ENCODE measurements around the gene FYN.
A peak's percentile ranks its signal among the peaks of the same experiment; 100 is the strongest.

The FYN gene

DNA sequence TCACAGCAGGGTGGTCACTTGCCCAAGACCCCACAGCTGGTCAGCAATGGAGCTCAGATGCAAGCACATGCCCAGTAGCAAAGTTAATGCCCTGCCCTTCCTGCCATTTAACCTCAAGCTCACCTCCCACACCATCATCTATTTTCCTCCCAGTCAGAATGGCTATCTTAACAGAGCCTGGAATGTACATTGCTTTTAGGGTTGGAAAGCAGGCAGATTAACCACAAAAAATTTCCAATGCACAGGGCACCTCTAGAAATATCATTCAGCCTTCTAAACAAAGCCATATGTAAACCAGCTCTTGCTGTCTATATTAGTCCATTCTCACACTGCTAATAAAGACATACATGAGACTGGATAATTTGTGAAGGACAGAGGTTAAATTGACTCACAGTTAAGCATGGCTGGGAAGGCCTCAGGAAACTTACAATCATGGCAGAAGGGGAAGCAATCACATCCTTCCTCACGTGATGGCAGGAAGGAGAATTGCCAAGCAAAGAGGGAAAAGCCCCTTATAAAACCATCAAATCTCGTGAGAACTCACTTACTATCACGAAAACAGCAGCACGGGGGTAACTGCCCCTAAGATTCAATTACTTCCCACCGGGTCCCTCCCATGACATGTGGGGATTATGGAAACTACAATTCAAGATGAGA, 106.9 kb downstream of the FYN start:
- DNase-seq: no peak

DNA sequence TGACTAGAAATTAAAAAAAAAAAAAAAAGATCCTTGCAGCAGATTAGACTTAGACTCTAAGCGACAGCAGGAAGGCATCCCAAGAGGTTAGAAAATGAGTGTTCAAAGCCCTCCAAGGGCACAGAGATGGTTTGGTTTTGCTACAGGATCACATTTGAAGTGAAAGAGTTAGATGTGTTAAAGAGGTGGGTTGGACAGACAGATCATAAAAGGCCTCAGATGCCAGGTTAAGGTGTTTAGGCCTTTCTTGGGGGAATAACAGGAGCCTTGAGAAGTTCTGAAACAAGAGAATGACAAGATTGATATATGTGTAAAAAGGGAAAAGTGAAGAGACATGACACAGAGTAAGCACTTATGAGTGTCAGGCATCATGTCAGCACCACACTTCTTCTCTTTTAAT, 107.5 kb downstream of the FYN start:
- no peak for DNase-seq

DNA sequence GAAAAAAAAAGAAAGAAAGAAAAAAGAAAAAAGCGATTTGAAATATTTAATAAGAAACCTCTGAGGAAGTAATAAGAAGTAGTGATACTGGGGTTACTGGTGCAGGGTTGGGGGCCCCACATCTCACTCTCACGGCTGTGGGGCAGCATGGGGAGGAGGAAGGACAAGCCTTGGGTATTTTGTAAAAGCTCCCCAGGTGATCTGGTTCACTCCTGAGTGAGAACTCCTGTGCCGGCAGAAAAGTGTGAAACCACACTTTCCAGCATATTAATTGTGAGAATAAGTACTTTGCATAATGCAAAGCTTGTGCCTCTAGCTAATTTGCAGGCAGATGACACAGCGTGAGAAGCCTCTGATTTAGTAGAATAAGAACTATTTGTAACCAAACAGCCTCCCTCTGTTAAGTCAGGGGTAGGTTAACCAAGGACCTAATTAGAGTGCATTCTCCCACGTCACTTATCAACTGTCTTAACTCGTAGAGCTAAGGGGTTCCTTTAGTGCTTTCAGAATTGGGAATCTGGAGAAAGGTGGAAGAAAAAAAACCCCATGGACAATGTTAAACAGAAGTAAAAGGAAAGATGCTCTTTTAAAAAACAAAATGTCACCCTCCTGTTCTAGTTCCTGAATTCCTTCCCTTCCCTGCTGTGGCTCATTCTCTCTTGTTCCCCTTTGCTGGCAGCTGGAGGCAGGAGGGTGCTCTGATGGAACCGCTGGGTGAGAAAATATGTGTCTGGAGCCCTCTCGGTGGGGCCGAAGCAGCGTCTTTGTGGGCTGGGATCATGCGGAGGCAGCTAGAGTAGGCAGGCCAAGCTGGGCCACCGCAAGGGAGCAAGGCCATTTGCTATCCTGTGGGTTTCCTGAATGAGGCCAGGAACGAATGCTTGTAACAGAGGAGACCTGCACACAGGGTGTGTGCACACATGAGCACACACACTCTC, 108.7 kb downstream of the FYN start:
- peak; percentile 79 for DNase-seq

DNA sequence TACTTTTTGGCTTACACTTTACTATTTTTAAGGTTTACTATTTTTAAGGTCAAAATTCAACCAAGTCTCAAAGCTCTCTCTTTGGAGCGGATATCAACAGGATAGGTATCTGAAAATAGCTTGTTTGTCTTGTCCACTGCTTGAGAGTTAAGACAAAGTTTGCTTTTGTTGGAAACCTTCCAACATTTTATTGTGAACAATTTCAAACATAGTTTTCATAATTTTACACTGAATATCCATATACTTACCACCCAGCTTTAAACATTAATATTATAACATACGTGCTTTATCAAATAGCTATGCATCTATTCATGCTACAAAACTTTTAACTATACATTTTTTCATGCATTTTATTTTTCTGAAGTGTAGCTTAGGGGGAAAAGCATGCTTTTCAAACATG, 109.9 kb downstream of the FYN start:
- no peak for DNase-seq

DNA sequence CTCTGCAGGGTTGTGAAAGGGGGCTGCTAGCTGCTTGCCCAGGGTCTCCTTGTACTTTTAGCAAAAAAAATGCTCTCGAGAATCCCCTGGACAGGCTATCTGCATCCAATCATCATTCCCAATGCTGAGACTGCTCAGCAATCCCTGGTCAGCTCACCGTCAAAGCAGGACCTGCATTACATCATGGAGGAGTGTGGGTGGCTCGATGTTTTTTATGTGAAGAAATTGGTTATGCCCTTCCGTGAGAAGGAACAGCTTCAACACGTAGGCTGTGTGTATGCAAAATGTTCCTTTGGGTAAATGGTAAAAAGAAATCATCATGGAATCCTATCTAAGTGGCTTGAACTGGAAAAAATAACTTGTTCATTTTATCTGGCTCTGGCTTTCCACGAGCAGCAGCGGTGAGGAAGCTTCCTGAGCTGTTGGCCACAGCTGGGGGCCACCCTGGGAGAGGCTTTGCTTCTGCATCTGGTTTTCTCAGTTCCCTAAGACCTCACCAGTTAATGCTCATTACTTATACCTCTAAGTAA, 111.4 kb downstream of the FYN start:
- no peak for DNase-seq

DNA sequence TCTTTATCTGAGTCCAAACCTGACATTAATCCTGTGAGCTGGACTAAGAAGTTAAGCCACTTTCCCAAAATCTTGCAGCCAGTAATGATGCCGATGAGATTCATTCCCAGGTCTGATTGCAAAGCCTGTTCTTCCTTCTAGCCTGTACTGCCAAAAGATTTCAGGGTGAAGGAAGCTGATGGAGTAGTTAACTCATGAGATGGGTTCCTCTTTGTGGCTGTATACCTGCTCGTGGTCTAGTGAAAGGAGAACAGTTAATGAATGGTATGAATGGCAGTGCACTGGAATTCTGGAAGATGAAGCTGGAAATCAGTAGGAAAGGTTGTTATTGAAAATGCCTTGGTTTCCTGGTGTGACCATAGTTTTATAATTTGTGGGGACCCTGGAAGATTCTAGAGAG, 112.0 kb downstream of the FYN start:
- no peak for DNase-seq

DNA sequence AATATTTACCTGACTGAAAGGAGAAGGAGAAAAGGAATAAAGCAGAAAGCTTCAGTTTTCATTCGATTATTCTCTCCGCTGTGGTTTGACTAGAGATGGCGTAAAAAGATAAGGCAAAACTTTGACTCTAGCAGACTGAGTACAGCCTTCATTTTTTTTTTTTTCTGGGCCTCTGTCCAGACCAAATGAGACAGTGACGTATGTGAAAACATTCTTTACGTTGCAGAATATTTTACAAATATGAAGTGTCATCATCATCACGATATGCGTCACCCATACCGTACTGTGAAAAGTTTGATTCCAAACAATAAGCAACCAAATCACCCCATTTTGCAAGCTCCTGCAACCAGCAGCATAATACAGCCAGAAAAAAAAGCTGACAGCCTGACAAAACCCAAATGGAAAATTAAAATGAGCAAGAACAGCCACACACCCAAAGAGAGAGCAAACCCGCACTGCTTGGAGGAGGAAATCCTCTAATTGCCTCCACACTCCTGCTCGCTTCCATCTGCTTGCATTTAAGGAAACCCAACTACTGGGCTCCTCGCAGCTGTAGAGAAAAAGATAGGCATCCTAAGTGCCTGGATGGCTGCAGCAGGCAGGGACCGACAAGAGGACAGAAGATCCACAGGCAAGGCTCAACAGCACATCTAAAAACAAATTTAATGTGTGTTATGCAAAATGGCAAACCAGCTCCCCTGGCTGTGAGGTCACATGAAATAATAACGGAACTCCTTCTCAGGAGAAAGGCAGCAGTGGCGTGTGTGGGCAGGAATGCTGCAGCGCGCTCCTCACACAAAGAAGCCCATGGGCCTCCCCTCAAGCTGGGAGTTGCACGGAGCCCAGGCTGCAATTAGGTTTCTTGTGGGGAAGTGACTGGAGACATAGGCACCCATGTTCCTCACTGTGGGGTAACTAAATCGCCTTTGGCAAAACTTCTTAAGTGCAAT, 113.1 kb downstream of the FYN start:
- peak; percentile 84 for DNase-seq

DNA sequence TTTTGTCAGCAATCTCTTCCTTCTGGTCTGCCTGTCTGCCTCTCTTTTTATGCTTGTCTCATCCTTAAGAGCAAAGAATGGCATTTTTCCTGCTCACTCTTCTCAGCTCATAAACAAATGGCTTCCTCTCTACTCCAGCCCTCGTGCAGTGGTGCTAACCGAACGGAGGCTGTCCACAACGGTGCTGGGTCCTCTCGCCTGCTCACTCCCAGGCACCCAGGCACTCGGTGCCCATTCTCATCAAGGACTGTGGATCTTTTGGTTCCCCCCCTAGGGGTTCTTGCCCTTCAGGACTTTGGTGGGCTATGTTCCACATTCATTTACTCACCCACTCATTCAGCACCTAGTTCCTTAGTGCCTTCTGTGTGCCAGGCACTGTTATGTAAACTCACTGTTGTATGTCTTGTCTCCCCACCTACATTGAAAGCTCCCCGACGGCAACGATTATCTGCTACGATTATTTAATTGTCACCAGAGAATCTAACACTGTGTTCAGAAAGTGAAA, 113.9 kb downstream of the FYN start:
- no peak for DNase-seq

DNA sequence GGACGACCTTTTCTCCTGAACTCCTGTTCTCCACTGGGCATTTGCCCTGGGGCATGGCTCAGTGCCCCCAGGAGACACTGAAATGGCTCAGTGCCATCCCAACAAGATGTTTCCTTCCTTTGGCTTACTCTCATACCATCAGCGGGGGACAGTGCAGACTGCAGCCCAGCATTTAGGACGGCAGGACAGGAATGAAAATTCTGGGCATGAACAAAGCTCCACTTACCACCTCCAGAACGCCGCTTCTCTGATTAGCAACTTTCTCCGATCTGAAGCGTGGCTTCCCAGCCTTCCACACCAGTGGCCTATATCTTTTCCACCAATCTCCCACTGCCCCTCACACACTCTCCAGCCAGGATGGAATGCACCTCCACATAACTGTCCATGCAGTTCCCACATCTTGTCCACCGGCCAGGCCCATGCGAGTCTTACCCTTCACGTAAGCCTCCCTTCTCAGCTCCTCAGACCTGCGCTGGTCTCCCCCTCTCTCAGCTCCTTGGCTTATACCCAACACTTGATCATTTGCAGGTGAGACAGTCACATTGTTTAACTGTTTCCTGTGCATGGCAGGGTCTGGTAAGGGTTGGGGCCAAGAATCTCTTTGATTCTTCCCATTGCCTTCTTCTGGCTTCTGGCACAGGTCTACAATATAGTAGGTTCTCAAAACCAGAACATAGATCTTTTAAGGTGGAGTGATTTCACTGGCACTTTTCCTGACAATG, 114.5 kb downstream of the FYN start:
- DNase-seq: peak; percentile 64

DNA sequence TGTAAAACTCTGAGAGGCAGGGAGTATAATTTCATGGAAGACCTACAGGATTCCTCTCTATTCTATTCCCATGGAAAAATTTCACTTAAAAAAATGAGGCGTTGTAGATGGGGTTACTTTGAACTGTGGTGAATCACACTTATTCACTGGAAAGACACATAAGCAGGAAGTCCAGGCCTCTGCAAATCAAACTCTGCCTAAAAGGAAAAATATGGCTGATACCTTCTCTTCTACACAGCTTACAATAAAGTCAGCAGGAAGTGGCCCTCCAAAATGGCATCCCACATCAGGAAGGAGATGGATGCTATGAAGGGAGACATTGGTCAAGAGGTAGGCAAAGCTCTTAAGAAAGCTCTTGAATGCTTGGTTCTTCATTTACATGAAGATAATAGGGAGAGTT, 115.9 kb downstream of the FYN start:
- DNase-seq: peak; percentile 67

DNA sequence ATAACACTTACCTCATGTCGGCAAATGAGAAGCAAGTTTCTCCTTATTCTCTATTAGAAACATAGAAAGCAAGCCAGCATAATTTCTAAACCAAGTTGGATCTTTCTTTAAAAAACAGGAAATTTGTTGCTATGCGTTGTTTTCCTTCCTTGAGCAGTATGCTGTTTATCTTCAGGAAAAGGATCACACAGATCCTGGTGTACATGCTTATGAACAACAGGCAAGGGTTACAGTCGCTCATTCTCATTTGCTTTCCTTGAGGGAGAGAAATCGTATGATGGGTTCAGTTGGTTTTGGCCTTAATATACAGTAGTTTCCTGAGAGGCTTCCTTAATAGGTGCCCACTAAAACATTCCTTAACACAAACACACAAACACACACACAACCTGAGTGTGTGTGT, 118.8 kb downstream of the FYN start:
- DNase-seq: no peak

DNA sequence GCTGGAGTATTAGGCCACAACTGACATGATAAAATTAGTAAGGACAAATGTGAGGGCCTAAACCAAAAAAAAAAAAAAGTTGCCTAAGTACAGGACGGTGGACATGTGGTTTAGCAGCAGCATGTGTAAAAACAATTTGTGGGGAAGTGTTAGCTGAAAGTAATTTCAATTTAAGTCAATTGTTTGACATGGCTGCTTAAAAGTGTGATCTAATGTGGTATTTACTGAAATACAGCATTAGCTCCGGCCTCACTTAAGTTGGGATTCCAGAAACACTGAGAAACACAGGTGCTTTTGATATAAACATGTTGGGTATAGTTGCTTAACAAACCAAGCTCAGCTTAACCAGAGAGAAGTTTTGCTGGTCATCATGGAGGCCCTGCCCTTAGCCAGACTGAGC, 119.7 kb downstream of the FYN start:
- no peak for DNase-seq

DNA sequence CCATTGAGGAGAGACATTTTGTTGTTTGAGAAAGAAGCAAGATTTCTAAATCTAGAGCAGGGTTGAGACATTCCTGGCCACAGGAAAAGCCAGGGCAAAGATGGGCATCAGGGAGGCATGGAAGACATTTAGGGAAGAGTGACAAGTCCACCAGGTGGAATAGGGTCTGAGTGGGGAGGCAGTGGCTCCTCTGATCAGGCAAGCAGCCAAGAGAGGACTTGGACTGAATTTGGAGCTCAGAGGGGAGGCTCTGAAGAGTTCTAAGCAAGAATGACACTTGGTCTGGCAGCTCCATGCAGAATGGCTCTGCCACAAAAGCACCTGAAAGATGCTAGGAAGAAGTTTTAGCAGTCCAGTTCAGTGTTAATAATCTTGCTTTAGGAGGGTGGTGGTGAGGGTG, 120.8 kb downstream of the FYN start:
- DNase-seq: no peak

DNA sequence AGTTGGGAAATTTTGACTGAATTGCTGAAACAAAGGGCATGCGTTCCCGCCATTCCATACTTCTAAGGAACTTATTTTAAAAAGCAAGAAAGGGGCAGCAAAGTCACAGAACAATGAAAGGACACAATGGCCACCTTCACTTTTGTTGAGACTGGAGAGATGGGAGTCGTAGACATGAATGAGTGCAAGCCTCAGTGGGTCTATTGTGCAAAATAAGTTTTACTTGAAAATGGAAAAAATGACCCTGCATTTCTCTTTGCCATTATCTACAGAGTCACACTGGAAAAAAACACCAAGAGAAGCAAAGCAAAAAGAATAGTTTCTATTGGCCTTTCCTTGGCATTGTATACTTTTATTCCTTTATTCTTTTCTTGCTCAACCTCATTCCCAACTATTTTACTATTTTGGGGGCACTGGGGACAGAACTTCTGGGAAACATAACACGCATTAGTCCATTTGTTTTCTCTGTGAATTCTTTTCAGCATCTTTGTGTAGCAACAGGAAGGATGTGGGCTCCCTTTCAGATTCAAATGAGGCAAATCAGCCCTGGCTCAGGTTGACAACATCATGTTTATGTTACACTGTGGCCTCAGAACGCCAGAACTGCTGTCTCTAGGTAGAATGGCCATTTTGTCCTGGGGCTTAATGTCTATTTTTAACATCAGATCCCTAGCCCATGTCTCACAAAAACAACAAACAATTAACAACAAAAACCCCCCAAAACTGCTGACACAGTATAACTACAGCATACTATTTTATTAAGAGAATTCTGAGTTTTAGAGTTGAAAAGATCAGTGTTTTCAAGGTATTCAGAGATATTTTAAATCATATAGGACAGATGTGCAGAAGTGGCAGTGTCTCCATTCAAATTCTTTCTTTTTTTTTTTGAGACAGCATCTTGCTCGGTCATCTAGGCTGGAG, 122.2 kb downstream of the FYN start:
- DNase-seq: peak; percentile 87

DNA sequence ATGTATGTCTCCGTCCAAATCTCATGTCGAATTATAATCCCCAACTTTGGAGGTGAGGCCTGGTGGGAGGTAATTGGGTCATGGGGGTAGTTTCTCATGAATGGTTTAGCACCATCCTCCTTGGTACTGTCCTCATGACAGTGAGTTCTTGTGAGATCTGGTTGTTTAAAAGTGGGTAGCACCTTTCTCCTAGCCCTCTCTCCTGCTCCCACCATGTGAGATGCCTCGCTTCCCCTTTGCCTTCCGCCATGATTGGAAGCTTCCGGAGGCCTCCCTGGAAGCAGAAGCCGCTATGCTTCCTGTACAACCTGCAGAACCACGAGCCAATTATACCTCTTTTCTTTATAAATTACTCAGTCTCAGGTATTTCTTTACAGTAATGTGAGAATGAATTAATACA, 123.1 kb downstream of the FYN start:
- no peak for DNase-seq

DNA sequence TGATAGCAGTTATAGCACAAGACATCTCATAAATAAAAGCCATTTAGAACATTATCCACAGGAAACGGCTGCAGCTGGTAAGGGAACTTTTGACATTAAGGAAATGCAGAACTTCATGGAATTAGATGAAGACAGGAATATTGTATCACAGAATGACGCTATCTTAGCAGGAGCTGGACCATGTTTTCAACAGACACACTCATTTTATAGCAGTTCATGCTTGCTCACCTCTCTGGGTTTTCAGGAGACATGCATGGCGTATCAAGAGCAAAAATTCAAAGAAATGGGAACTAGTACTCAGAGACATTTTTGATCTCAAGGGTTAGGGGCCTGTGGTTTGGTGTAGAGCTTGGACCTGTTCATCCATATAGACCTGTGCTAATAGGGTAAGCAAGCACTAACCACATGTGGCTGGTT, 125.0 kb downstream of the FYN start:
- no peak for DNase-seq

DNA sequence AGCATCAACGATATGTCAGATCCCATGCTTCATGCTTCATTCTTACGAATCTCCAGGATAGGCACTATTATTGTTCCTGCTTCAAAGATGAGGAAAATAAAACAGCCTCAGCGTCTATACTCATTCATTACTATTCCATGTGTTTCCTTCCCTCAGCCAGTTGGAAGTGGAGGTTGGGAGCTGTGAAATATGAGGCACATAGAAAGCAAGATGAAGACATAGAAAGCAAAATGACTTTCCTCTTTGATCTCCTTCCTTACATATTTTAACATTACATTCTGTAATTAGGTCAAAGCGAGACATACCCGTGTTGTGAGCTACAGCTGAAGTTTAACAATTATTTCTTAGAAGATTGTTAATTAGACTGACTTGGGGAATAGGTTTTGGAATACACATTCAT, 125.4 kb downstream of the FYN start:
- no peak for DNase-seq

DNA sequence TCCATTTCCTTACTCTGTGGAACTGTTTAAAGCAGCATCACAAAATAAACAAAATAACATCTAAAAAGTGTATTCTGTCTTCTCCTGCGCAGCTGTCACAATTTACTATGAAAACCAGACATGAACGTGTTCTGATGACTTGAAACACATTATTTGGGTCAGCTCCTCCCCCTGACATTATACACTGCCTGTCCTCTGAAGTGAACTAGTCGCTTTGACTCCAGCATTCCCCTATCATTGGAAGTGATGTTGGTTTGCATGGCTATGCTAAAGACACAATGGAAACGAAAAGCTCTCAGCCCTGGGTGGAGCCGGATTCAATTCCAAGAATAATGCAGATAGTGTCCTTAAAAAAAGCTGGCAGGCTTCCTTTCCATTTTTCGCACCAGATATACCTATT, 125.9 kb downstream of the FYN start:
- DNase-seq: peak; percentile 55

DNA sequence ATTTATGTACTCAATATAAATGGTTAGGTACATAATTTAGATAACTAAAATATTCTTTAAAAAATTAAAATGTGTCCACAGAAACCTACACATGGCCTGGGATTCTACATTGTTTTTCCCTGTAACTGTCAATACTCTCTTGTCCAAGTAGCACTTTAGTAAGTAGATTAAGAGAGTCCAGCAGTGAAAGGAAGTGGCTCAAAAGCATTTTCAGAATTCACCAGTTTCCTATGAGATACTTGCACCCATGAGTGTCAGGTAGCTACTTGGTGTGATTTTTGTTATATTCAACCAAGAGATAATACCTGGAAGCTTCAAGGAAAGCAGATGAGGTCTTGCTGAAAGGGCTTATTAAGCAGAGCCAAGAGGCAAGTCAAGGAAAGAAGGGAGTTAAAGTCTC, 126.3 kb downstream of the FYN start:
- DNase-seq: no peak

DNA sequence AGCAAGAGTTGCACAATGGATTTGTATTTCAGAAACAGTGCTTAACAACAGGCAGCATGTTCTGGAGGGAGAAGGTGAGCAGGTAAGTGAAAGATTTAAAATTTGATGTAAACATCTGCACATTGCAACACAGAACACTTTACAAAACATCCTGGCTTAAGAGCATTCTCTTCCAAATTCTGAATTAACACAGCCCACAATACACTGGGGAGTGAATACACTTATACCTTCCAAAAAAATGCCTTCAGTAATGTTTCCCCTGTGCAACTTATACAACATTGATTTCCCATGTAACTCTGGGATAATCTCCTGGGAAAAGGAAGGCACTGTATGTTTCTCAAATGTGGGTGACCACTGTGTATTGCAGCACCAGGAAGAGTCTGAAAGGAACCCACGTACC, 127.6 kb downstream of the FYN start:
- DNase-seq: no peak

DNA sequence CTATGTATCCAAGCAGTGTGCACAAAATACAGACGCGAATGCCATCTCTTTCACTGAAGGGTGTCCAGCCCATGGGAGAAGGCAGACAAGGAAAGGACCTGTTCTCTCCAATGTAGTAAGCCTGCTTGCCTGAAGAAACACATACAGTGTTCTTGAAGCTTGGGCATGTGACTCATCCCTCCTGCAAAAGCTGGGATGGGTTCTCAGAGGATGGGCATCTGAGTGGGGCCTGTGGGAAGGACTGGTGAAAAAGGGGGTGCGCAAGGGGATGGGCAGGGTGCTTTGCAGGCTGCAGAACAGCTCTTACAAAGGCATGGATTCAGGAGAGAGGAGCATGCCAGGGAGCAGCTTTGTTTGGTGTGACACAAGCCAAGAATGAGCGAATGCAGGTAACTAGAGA, 128.1 kb downstream of the FYN start:
- DNase-seq: no peak

Measured in CD4-positive, alpha-beta T cell treated with Interleukin-12 subunit alpha and Interleukin-12 subunit beta, for 1 hour (primary cell).